Sigmoid colon (tissue), 4 donors: ENCODE data around the gene U2SURP.

Experiments
- EP300 ChIP-seq, 4 donors: sonication (generic); formaldehyde crosslinking; IDR thresholded peaks; one replicate each; pipeline ENCODE4 v1.6.1; 2017; ENCODE audit warnings: antibody characterized with exemption in 4 of 4
- POLR2A ChIP-seq, 2 donors: fragments of 450-650 bp; IDR thresholded peaks; one replicate each; pipeline ENCODE4 v1.6.1; 2016; ENCODE audit warnings: antibody characterized with exemption in 2 of 2, mild to moderate bottlenecking in 2 of 2, moderate library complexity in 2 of 2
- POLR2AphosphoS5 ChIP-seq, 4 donors: sonication (generic); formaldehyde crosslinking; IDR thresholded peaks; one replicate each; pipeline ENCODE4 v1.6.1; 2017; ENCODE audit warnings: antibody characterized with exemption in 4 of 4
- TF ChIP-seq, protein P1 (sequence below), 4 experiments: fragments of 450-650 bp in 3 of 4; fragments of 200-600 bp in 1 of 4; IDR thresholded peaks; one replicate each; pipeline ENCODE4 v1.5.1; 2016 to 2019; ENCODE audit warnings: antibody characterized with exemption in 4 of 4, mild to moderate bottlenecking in 3 of 4, moderate library complexity in 2 of 4

DNA sequence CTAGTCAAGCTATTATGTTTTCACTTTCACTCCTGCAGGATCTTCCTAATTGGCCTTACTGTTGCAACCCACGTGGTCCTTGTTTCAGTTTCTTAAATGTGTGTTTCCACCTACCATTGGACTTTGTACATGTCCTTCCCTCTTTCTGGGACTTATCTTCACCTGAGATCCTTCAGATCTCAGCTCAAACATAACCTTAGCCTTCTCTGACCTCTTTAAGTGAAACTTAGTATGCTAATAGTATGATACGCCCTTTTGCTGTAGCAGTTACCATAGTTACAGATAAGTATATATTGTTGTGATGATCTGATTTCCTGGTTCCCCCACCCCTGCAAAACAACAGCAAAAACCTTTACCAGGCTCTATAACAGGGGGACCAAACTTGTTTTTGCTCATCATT lies 35.2 kb downstream of the U2SURP start:
- TF ChIP-seq, protein P1, sequence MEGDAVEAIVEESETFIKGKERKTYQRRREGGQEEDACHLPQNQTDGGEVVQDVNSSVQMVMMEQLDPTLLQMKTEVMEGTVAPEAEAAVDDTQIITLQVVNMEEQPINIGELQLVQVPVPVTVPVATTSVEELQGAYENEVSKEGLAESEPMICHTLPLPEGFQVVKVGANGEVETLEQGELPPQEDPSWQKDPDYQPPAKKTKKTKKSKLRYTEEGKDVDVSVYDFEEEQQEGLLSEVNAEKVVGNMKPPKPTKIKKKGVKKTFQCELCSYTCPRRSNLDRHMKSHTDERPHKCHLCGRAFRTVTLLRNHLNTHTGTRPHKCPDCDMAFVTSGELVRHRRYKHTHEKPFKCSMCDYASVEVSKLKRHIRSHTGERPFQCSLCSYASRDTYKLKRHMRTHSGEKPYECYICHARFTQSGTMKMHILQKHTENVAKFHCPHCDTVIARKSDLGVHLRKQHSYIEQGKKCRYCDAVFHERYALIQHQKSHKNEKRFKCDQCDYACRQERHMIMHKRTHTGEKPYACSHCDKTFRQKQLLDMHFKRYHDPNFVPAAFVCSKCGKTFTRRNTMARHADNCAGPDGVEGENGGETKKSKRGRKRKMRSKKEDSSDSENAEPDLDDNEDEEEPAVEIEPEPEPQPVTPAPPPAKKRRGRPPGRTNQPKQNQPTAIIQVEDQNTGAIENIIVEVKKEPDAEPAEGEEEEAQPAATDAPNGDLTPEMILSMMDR (IDR thresholded peaks at IDR 0.05) = no peak
- TF ChIP-seq POLR2A (IDR thresholded peaks at IDR 0.05) (no peak), POLR2AphosphoS5 (IDR thresholded peaks at IDR 0.05) (no peak), EP300 (IDR thresholded peaks at IDR 0.05) (no peak)
